Progenitor cell of endocrine pancreas (in vitro differentiated cells): Measurements from ENCODE around the gene TRPM3. TPM values are rescaled to one million over a fixed set of nuclear protein-coding genes. Genes with fewer than 3 reads are reported as not detected.

Experiments used
- DNase-seq: peaks from one replicate; pipeline ENCODE4 v3.0.0; 2021; ENCODE audit warnings: low spot score; ENCODE audit not compliant: unreplicated experiment
- H3K27ac Mint-ChIP-seq: 2 replicates; pipeline ENCODE4 v1.8.0; 2021; ENCODE audit warnings: mild to moderate bottlenecking, moderate library complexity, mixed read lengths
- H3K27me3 Mint-ChIP-seq: 2 replicates; pipeline ENCODE4 v1.8.0; 2021; ENCODE audit warnings: mixed read lengths
- H3K36me3 Mint-ChIP-seq: 2 replicates; pipeline ENCODE4 v1.8.0; 2022; ENCODE audit warnings: mixed read lengths; ENCODE audit not compliant: insufficient read depth
- H3K4me1 Mint-ChIP-seq: 2 replicates; pipeline ENCODE4 v1.8.0; 2021; ENCODE audit warnings: low read depth, mixed read lengths
- H3K4me3 Mint-ChIP-seq: 2 replicates; pipeline ENCODE4 v1.8.0; 2021; ENCODE audit warnings: low read depth, mild to moderate bottlenecking, moderate library complexity, mixed read lengths
- H3K9me3 Mint-ChIP-seq: 2 replicates; pipeline ENCODE4 v1.8.0; 2021; ENCODE audit warnings: low read depth, mixed read lengths
- CTCF ChIP-seq: fragments of 200-600 bp; sonication (generic); IDR thresholded peaks from one replicate; pipeline ENCODE4 v1.5.0; 2021; ENCODE audit warnings: antibody characterized with exemption, mild to moderate bottlenecking; ENCODE audit not compliant: unreplicated experiment
- long read RNA-seq: library from polyadenylated mRNA; unstranded; transcript quantifications from one replicate; pipeline ENCODE4 v2.0.0, GENCODE V29; 2020
- total RNA-seq: library from RNA; stranded (reverse); gene quantifications from 2 replicates; pipeline ENCODE4 v1.2.1, GENCODE V29; 2021

TRPM3 gene
- total RNA-seq, result 1.6 and 2.6 TPM in 2 replicates
- long read RNA-seq, partial matches to known transcripts, result 0 of 1 reads
- long read RNA-seq, other reads (novel, unspliced or antisense), result 1 of 1 reads

- peaks cover 37% of the 10 kb centered on the region for H3K27me3 Mint-ChIP-seq
- DNase-seq, result no peak
- no peak within 1 kb of the TSS for H3K27ac Mint-ChIP-seq
These were observed at the start of gene TRPM3 for GRCh38 chr9:71121275-71122021. Gene TRPM3 (minus strand): TSS chr9:71121621. CDS start chr9:71121354, 267 bp downstream.

GRCh38 chr9:71168418-71168817 is 47.0 kb upstream of the TRPM3 start:
- no peak for TF ChIP-seq CTCF
- Mint-ChIP-seq H3K4me1 (peaks cover 5% of the 10 kb centered on the region), H3K27me3 (no peaks in the 10 kb centered on the region), H3K27ac (no peak overlapping the region), H3K9me3 (peaks cover 4% of the 10 kb centered on the region), H3K4me3 (no peak overlapping the region), H3K36me3 (peaks cover 2% of the 10 kb centered on the region)
- DNase-seq, result no peak

More at GRCh38 chr9:71121275-71122021, at the start of gene TRPM3:
- Mint-ChIP-seq H3K9me3 (no peaks in the 10 kb centered on the region), H3K4me3 (peak within 1 kb of the TSS; percentile 55), H3K4me1 (peaks cover 14% of the 10 kb centered on the region), H3K36me3 (no peaks in the 10 kb centered on the region)
- TF ChIP-seq CTCF, result no peak

GRCh38 chr9:71162126-71162525 is 40.7 kb upstream of the TRPM3 start:
- Mint-ChIP-seq H3K36me3 (no peaks in the 10 kb centered on the region), H3K4me1 (peaks cover 5% of the 10 kb centered on the region), H3K4me3 (no peak overlapping the region), H3K27ac (no peak overlapping the region), H3K9me3 (no peaks in the 10 kb centered on the region), H3K27me3 (no peaks in the 10 kb centered on the region)
- no peak for DNase-seq
- no peak for TF ChIP-seq CTCF

GRCh38 chr9:71157731-71158130 is 36.3 kb upstream of the TRPM3 start:
- Mint-ChIP-seq H3K9me3 (no peaks in the 10 kb centered on the region), H3K27me3 (no peaks in the 10 kb centered on the region), H3K4me3 (no peak overlapping the region), H3K36me3 (no peaks in the 10 kb centered on the region), H3K4me1 (no peaks in the 10 kb centered on the region), H3K27ac (no peak overlapping the region)
- no peak for TF ChIP-seq CTCF
- no peak for DNase-seq

GRCh38 chr9:71147368-71147767 is 25.9 kb upstream of the TRPM3 start:
- no peak for TF ChIP-seq CTCF
- no peaks in the 10 kb centered on the region for H3K36me3 Mint-ChIP-seq
- H3K4me1 Mint-ChIP-seq, result no peaks in the 10 kb centered on the region
- H3K27ac Mint-ChIP-seq, result no peak overlapping the region
- no peak for DNase-seq
- H3K27me3 Mint-ChIP-seq, result no peaks in the 10 kb centered on the region
- peaks cover 7% of the 10 kb centered on the region for H3K9me3 Mint-ChIP-seq
- H3K4me3 Mint-ChIP-seq, result no peak overlapping the region
